ENCODE data around the gene IFNG. TPM values are rescaled to one million over a fixed set of nuclear protein-coding genes. Genes with fewer than 3 reads are reported as not detected.

IFNG gene
- total and polyA plus RNA-seq, 9 of the 15 experiments (the other 6 are each of a cell fraction or from before 2014, with no cell fraction given) = 0.38 TPM; not detected in 8

DNA sequence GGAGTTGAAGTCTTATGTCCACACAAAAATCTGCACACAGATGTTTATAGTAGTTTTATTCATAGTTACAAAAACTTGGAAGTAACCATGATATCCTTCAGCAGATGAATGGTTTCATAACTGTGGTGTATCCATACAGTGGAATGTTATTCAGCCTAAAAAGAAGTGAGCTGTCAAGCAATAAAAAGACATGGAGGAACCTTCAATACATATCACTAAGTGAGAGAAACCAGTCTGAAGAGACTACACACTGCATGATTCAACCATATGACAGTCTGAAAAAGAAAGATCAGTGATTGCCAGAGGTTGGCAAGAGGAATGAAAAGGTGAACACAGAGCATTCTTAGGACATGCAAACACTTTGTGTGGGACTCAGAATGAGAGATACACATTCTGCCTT lies 18.6 kb upstream of the IFNG start (continued):
- TF ChIP-seq C11orf30 (IDR thresholded peaks at IDR 0.05; ENCODE audit: low read depth) = no peak
- no peak for TF ChIP-seq NR2C1 (IDR thresholded peaks at IDR 0.05)
- no peak for TF ChIP-seq NR2C1 (tag; IDR thresholded peaks at IDR 0.05)
- TF ChIP-seq HNRNPH1 (optimal IDR thresholded peaks at IDR 0.05; ENCODE audit: low read depth, low read length) = no peak
- no peak for TF ChIP-seq LARP7 (IDR thresholded peaks at IDR 0.05)
- TF ChIP-seq EZH2 (IDR thresholded peaks at IDR 0.05; ENCODE audit: borderline replicate concordance, low read depth, low read length) = no peak

DNA sequence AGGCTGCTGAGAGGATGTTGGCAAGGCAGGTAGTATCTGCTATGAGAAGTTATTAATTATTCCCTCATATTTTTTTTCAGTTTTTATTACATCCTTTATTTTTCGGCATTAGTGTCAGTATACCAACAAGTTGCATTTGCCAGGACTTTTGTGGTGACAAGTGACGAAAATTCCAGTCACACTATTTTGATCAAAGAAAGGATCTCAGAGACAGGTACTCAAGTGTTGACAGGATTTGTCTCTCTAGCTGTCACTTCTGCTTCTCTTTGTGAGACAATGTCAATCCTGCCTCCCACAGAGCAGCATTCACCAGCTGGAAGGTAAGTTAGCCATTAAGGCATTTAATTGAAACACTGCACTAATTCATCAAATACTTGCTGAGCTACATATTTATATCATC lies 18.0 kb upstream of the IFNG start:
- H3K27ac ChIP-seq (ENCODE audit: extremely low read depth, low read depth, low read length) = no peak overlapping the region
- H3K79me2 ChIP-seq (ENCODE audit: control insufficient read depth, insufficient read depth, low read length) = no peaks in the 10 kb centered on the region
- CTCF ChIA-PET (ENCODE audit: low intra/inter-chr PET ratio) = no interaction called here
- H3K9me3 ChIP-seq (replicated peaks; ENCODE audit: control insufficient read depth, insufficient read depth, low read depth, low read length) = no peaks in the 10 kb centered on the region
- H3K36me3 ChIP-seq (ENCODE audit: control insufficient read depth, insufficient read depth, low read length) = no peaks in the 10 kb centered on the region
- H3K9ac ChIP-seq (ENCODE audit: insufficient read depth in 1 of 2, low read depth in 2 of 2, low read length in 2 of 2) = no peak overlapping the region
- no peak overlapping the region for H3K4me3 ChIP-seq
- no peaks in the 10 kb centered on the region; a peak in 1 of 5 replicates for H3K4me1 ChIP-seq (replicated peaks in 1 of 2; ENCODE audit: control insufficient read depth in 2 of 2, insufficient read depth in 2 of 2, low read length in 2 of 2)
- no peaks in the 10 kb centered on the region for H4K20me1 ChIP-seq (replicated peaks; ENCODE audit: control insufficient read depth, insufficient read depth, low read length)
- no peak overlapping the region for H3K4me2 ChIP-seq (ENCODE audit: insufficient read depth, low read length)
- DNase-seq (ENCODE audit: extremely low read depth in 1 of 4, low spot score in 3 of 4) = no peak
- no peaks in the 10 kb centered on the region for H3K27me3 ChIP-seq (ENCODE audit: control insufficient read depth in 2 of 2, insufficient read depth in 2 of 2, low read length in 2 of 2)
- no peak overlapping the region for H2AFZ ChIP-seq (ENCODE audit: low read depth, low read length)
- no TSS peak for BruUV-seq (replicated peaks)
- POLR2A ChIA-PET = interaction anchor here (1.2 kb wide), 1 partner anchor 11 kb away, joined by 3 read pairs; no protein-coding TSS in a partner anchor
- no peaks in the 10 kb centered on the region for H3K9me1 ChIP-seq (ENCODE audit: control insufficient read depth, insufficient read depth, low read length)
- ATAC-seq = no peak
- intact Hi-C loops (cut with micrococcal nuclease) = no loop called here
- in situ Hi-C loops (cut with MboI) = no loop called here
- 19% methylated on average over 2 of the region's 2 CpGs for WGBS (ENCODE audit: insufficient coverage, low coverage, missing lambda C conversion rate)
- no peak for FAIRE-seq
- TF ChIP-seq, protein P1, sequence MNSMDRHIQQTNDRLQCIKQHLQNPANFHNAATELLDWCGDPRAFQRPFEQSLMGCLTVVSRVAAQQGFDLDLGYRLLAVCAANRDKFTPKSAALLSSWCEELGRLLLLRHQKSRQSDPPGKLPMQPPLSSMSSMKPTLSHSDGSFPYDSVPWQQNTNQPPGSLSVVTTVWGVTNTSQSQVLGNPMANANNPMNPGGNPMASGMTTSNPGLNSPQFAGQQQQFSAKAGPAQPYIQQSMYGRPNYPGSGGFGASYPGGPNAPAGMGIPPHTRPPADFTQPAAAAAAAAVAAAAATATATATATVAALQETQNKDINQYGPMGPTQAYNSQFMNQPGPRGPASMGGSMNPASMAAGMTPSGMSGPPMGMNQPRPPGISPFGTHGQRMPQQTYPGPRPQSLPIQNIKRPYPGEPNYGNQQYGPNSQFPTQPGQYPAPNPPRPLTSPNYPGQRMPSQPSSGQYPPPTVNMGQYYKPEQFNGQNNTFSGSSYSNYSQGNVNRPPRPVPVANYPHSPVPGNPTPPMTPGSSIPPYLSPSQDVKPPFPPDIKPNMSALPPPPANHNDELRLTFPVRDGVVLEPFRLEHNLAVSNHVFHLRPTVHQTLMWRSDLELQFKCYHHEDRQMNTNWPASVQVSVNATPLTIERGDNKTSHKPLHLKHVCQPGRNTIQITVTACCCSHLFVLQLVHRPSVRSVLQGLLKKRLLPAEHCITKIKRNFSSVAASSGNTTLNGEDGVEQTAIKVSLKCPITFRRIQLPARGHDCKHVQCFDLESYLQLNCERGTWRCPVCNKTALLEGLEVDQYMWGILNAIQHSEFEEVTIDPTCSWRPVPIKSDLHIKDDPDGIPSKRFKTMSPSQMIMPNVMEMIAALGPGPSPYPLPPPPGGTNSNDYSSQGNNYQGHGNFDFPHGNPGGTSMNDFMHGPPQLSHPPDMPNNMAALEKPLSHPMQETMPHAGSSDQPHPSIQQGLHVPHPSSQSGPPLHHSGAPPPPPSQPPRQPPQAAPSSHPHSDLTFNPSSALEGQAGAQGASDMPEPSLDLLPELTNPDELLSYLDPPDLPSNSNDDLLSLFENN (IDR thresholded peaks at IDR 0.05; ENCODE audit: low read depth in 2 of 2, low read length in 2 of 2) = no peak
- no peak for TF ChIP-seq RB1 (IDR thresholded peaks at IDR 0.05; ENCODE audit: low read depth)
- no peak for TF ChIP-seq HOXB6 (CRISPR knock-in tag; IDR thresholded peaks at IDR 0.05; ENCODE audit: borderline replicate concordance)
- no peak for TF ChIP-seq ZZZ3 (IDR thresholded peaks at IDR 0.05)
- TF ChIP-seq RCOR1 (IDR thresholded peaks at IDR 0.05; ENCODE audit: borderline replicate concordance in 1 of 2, low read depth in 2 of 2, low read length in 2 of 2) = no peak
- TF ChIP-seq, protein P2, sequence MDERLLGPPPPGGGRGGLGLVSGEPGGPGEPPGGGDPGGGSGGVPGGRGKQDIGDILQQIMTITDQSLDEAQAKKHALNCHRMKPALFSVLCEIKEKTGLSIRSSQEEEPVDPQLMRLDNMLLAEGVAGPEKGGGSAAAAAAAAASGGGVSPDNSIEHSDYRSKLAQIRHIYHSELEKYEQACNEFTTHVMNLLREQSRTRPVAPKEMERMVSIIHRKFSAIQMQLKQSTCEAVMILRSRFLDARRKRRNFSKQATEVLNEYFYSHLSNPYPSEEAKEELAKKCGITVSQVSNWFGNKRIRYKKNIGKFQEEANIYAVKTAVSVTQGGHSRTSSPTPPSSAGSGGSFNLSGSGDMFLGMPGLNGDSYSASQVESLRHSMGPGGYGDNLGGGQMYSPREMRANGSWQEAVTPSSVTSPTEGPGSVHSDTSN (CRISPR knock-in tag; IDR thresholded peaks at IDR 0.05; ENCODE audit: low read depth) = no peak
- TF ChIP-seq, protein P2 (tag; conservative IDR thresholded peaks at IDR 0.05; ENCODE audit: low read depth) = no peak
- no peak for TF ChIP-seq POLR2H (tag; IDR thresholded peaks at IDR 0.05; ENCODE audit: low read depth)
- TF ChIP-seq CREB5 (CRISPR knock-in tag; IDR thresholded peaks at IDR 0.05) = no peak

All from K562 (cell line).